Measurements from ENCODE around the gene CAST.

- TF ChIP-seq CTCF (IDR thresholded peaks at IDR 0.05) = no peak
- no peak for TF ChIP-seq POLR2A (IDR thresholded peaks at IDR 0.05)
Measured at GRCh38 chr5:96699186-96699820, 37.1 kb downstream of the CAST start.

Data from lower leg skin (tissue), 3 donors.